Vagina (tissue), 2 donors: Measurements from ENCODE around the gene UXT.

ENCODE experiments used
- POLR2A ChIP-seq, 2 donors: fragments of 450-650 bp; IDR thresholded peaks; one replicate each; pipeline ENCODE4 v1.6.1; 2017; ENCODE audit warnings: antibody characterized with exemption in 2 of 2, mild to moderate bottlenecking in 2 of 2, moderate library complexity in 2 of 2
- POLR2AphosphoS5 ChIP-seq, 2 donors: sonication (generic); formaldehyde crosslinking; IDR thresholded peaks; one replicate each; pipeline ENCODE4 v1.9.0; 2017; ENCODE audit warnings: antibody characterized with exemption in 2 of 2, mild to moderate bottlenecking in 2 of 2, low read depth in 1 of 2; ENCODE audit not compliant: insufficient read depth in 1 of 2
- TF ChIP-seq, protein P1 (sequence below), 3 experiments: fragments of 450-650 bp in 2 of 3; fragments of 200-600 bp in 1 of 3; sonication (generic) in 1 of 3; IDR thresholded peaks; one replicate each; pipeline ENCODE4 v1.5.1; 2017 to 2019; ENCODE audit warnings: antibody characterized with exemption in 3 of 3, mild to moderate bottlenecking in 2 of 3, moderate library complexity in 2 of 3

GRCh38 chrX:47649271-47649670 is 9.7 kb downstream of the UXT start:
- TF ChIP-seq, protein P1, sequence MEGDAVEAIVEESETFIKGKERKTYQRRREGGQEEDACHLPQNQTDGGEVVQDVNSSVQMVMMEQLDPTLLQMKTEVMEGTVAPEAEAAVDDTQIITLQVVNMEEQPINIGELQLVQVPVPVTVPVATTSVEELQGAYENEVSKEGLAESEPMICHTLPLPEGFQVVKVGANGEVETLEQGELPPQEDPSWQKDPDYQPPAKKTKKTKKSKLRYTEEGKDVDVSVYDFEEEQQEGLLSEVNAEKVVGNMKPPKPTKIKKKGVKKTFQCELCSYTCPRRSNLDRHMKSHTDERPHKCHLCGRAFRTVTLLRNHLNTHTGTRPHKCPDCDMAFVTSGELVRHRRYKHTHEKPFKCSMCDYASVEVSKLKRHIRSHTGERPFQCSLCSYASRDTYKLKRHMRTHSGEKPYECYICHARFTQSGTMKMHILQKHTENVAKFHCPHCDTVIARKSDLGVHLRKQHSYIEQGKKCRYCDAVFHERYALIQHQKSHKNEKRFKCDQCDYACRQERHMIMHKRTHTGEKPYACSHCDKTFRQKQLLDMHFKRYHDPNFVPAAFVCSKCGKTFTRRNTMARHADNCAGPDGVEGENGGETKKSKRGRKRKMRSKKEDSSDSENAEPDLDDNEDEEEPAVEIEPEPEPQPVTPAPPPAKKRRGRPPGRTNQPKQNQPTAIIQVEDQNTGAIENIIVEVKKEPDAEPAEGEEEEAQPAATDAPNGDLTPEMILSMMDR (IDR thresholded peaks at IDR 0.05), result no peak
- TF ChIP-seq POLR2AphosphoS5 (IDR thresholded peaks at IDR 0.05; ENCODE audit: insufficient read depth in 1 of 2, low read depth in 1 of 2) (no peak), POLR2A (IDR thresholded peaks at IDR 0.05) (no peak)
